ENCODE results near the gene TFF2.

The TFF2 gene

DNA sequence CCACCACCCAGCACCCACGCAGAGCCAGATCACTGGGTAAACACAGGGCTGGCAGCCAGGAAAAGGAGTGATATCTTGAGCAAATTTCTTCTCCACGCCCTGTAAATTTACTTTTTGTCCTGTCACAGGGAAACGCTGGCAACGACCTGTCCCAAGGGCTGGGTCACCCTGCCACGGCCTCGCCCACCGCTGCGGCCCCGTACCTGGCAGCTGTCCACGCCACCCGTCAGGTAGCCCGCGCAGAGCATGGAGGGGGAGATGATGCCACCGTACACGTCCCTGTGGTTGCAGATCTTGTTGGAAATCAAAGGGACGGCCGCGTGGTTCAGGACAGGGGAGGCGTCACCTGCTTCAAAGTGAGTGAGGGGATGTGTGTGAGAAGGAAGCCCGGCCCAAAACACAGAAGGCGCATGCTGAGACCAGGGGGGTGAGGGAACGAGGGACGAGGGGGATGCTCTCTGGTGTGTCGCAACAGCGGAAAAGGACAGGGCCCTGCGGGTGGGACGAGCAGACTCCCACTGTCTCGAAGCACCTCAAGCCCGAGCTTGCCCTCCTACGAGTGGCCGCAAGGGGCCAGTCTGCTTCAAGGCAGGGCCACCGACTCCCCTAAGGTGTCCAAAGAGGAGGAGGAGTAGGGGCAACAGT lies 25.7 kb upstream of the TFF2 start:
- H3K27ac Mint-ChIP-seq = no peak overlapping the region
- peaks cover 29% of the 10 kb centered on the region for H3K4me1 Mint-ChIP-seq
- no peaks in the 10 kb centered on the region for H3K36me3 Mint-ChIP-seq (ENCODE audit: low read depth)
- TF ChIP-seq, protein P1, sequence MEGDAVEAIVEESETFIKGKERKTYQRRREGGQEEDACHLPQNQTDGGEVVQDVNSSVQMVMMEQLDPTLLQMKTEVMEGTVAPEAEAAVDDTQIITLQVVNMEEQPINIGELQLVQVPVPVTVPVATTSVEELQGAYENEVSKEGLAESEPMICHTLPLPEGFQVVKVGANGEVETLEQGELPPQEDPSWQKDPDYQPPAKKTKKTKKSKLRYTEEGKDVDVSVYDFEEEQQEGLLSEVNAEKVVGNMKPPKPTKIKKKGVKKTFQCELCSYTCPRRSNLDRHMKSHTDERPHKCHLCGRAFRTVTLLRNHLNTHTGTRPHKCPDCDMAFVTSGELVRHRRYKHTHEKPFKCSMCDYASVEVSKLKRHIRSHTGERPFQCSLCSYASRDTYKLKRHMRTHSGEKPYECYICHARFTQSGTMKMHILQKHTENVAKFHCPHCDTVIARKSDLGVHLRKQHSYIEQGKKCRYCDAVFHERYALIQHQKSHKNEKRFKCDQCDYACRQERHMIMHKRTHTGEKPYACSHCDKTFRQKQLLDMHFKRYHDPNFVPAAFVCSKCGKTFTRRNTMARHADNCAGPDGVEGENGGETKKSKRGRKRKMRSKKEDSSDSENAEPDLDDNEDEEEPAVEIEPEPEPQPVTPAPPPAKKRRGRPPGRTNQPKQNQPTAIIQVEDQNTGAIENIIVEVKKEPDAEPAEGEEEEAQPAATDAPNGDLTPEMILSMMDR (IDR thresholded peaks at IDR 0.05) = no peak
- peaks cover 2% of the 10 kb centered on the region for H3K9me3 Mint-ChIP-seq
- DNase-seq = no peak
- H3K4me3 Mint-ChIP-seq = no peak overlapping the region
- peaks cover 37% of the 10 kb centered on the region for H3K27me3 Mint-ChIP-seq (ENCODE audit: low read depth, poor library complexity)

DNA sequence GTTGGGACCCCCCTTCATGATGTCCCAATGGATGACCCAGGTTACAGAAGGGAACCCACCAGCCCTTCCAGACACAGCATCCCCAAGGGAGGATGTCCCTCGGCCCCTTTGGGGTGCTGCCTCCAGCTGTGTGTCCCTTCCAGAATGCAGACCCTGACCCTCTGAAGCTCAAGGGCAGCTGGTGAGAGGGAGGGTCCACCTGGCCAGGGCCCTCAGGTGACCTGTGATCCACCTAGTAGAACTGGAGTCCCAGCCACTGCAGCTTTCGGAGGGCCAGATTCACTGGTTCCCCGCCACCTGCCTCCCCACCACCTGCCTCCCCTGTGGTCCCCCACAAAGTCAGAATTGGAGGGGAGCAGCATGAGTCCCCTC lies 25.2 kb upstream of the TFF2 start:
- Mint-ChIP-seq H3K4me1 (peaks cover 34% of the 10 kb centered on the region), H3K4me3 (no peak overlapping the region), H3K27ac (no peak overlapping the region), H3K27me3 (ENCODE audit: low read depth, poor library complexity) (peaks cover 34% of the 10 kb centered on the region), H3K36me3 (ENCODE audit: low read depth) (no peaks in the 10 kb centered on the region), H3K9me3 (no peaks in the 10 kb centered on the region)
- TF ChIP-seq, protein P1 (IDR thresholded peaks at IDR 0.05) = no peak
- DNase-seq = no peak

DNA sequence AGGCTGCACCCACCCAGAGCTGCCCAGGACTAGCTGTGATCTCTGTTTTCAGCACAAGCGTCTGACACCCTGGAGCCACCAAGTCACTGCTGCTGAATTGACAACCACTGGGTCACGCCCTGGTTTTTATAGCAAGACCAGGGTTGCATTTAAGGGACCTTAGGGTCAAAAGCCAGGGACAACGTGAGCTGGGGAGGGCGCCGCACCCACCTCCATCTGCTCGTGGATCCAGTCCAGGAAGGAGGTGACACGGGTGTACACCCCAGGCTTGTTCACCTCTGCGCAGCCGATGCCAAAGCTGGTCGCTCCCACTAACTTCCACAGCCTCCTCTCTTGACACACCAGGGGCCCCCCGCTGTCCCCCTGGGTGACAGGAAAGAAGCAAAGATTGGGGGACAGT lies 24.7 kb upstream of the TFF2 start:
- H3K27ac Mint-ChIP-seq = no peak overlapping the region
- DNase-seq = no peak
- peaks cover 29% of the 10 kb centered on the region for H3K27me3 Mint-ChIP-seq (ENCODE audit: low read depth, poor library complexity)
- no peaks in the 10 kb centered on the region for H3K36me3 Mint-ChIP-seq (ENCODE audit: low read depth)
- no peaks in the 10 kb centered on the region for H3K9me3 Mint-ChIP-seq
- peaks cover 38% of the 10 kb centered on the region for H3K4me1 Mint-ChIP-seq
- TF ChIP-seq, protein P1 (IDR thresholded peaks at IDR 0.05) = no peak
- H3K4me3 Mint-ChIP-seq = no peak overlapping the region

DNA sequence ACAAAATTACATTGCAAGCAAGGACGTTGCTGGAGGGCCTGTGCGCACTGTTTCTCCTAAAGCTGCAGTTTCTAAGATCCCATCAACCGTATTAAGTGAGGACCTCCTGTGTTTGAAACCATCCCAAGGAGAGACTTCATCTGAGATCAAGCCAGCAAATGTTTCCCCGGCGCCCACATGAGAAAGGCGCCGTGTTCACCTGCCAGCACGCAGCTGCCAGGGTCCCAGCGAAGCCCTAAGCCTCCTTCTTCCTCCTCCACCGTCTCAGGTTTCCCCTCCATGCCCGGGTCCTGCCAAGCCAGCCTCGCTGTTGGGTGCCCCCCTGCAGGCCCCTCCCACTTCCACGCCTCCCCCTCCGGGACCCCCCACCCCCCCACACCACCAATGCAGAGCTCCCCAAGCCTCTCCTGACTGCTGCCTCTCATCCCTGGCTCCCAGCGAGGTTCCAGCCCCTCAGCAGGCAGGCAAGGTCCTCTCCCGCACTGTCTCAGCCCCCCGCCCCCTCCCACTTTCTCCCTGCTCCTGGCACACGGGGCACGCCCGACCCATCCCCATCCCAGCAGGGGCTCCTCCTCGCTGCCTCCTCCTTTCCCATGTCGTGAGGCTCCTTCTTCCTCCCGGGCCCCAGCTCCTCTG lies 24.2 kb upstream of the TFF2 start:
- TF ChIP-seq, protein P1 (IDR thresholded peaks at IDR 0.05) = no peak
- DNase-seq = peak; percentile 36
- no peaks in the 10 kb centered on the region for H3K9me3 Mint-ChIP-seq
- H3K4me1 Mint-ChIP-seq = peaks cover 41% of the 10 kb centered on the region
- no peak overlapping the region for H3K4me3 Mint-ChIP-seq
- H3K27ac Mint-ChIP-seq = no peak overlapping the region
- H3K27me3 Mint-ChIP-seq (ENCODE audit: low read depth, poor library complexity) = peaks cover 26% of the 10 kb centered on the region
- H3K36me3 Mint-ChIP-seq (ENCODE audit: low read depth) = no peaks in the 10 kb centered on the region

DNA sequence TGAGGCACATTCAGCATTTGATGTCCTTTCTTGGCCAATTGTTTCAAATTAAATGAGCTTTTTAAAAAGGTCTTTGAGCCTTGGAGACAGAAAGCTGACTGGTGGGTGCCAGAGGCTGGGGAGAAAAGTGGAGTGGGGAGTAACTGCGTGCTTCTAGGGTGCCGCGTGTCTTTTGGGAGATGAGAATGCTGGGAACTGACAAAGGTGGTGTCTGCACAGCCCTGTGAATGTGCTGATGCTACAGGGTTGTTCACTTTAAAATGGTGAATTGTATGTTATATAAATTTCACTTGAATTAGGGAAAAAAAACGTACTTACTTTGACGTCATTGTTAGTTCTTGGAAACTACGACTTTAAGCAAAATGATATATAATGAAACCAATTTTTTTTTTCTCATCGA lies 23.7 kb upstream of the TFF2 start:
- Mint-ChIP-seq H3K27ac (no peak overlapping the region), H3K9me3 (no peaks in the 10 kb centered on the region), H3K4me1 (peaks cover 42% of the 10 kb centered on the region), H3K4me3 (no peak overlapping the region), H3K36me3 (ENCODE audit: low read depth) (no peaks in the 10 kb centered on the region), H3K27me3 (ENCODE audit: low read depth, poor library complexity) (peaks cover 26% of the 10 kb centered on the region)
- DNase-seq = no peak
- TF ChIP-seq, protein P1 (IDR thresholded peaks at IDR 0.05) = no peak

DNA sequence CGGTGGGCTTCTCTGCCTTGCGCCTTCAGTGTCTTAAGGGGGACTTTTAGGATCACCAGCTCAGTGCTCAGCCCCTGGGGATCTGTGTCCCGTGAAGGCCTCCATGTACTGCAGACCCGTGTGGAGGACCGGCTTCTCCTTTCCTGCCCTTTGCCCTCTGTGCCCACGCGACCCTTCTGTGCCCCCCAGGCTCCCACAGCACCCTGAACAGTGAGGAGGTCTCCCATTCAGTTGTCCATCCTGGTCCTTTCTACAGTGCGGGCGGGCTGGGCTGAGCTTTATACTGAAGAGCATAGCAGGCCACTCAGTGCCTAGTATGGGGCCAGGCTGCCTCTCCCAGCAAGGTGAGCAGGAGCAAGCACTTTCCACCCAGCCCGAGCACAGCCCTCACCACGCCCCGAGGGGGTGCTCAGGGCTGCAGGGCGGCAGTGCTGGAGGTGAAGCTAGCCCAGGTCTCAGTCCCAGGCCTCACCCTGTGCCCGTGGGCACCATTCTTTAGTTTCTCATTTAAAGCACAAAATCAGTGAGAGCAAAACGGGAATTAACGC lies 23.2 kb upstream of the TFF2 start:
- no peak overlapping the region for H3K27ac Mint-ChIP-seq
- no peak overlapping the region for H3K4me3 Mint-ChIP-seq

More for the DNA sequence above, 23.2 kb upstream of the TFF2 start:
- TF ChIP-seq, protein P1 (IDR thresholded peaks at IDR 0.05) = no peak
- H3K36me3 Mint-ChIP-seq (ENCODE audit: low read depth) = no peaks in the 10 kb centered on the region
- no peaks in the 10 kb centered on the region for H3K9me3 Mint-ChIP-seq
- H3K4me1 Mint-ChIP-seq = peaks cover 47% of the 10 kb centered on the region
- H3K27me3 Mint-ChIP-seq (ENCODE audit: low read depth, poor library complexity) = peaks cover 26% of the 10 kb centered on the region
- DNase-seq = no peak
